Muscle of arm (tissue), 12 donors: Measurements from ENCODE around the gene SDK2. TPM values are rescaled to one million over a fixed set of nuclear protein-coding genes. Genes with fewer than 3 reads are reported as not detected.

Experiments used
- DNase-seq: peaks from one replicate; pipeline ENCODE4 v3.0.0-alpha.2; 2013
- polyA plus RNA-seq, 12 donors: library from polyadenylated mRNA; unstranded; fragments of 120-200 nt; gene quantifications; one replicate each; pipeline ENCODE4 v1.2.1, GENCODE V29; 2013; ENCODE audit not compliant: insufficient read length in 12 of 12

The SDK2 gene
- polyA plus RNA-seq, 12 donors, result 14.0 to 38.3 (median 28.7) TPM

GRCh38 chr17:73657473-73658116 is 13.3 kb upstream of the SDK2 start:
- no peak for DNase-seq

- DNase-seq, result no peak
Measured at GRCh38 chr17:73654241-73654640, 10.0 kb upstream of the SDK2 start.

DNA sequence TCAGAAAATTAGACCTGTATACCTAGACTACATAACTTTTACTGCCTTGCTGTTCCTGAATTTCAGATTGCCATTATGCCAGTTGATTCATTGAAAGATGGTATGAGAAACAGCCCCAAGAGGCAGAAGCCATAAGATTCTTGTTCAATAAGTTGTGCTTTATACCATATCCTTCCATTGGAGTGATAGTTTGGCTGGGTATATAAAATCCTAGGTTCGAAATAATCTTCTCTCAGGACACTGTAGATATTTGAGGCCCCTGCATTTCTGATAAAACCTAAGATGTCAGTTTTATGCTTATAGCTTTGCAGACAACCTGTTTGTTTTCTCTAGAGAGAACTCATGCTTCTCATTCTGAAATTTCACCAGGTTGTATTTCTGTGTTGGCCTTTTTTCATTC is 9.6 kb upstream of the SDK2 start:
- DNase-seq, result no peak

DNA sequence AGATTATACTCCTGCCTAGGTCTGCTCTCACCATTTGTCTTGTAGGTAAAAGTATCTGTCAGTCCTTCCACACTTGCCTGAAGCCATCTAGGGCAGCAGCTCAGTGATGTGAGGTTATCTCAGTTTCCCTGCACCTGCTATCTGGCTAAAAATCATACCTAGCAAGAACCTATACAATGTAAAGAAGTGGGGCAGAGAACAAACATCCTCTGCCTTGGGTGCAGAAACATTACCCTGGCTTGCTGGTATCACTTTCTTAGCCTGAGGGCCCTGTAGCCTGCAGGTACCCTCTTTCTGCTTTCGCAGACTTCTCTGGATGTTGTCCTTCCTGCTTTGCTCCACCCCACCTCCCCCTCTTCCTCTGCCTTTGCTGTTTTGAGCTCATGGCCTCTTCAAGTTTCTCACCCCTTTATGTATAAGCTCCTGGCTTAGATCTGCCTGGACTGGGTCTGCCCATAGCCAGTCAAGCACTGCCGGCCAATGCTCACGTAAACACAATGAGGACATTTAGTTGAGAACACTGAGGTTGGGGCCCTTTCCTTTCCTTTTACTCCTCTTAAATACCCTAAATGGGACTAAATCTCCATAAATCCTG is 8.7 kb upstream of the SDK2 start:
- DNase-seq, result no peak

DNA sequence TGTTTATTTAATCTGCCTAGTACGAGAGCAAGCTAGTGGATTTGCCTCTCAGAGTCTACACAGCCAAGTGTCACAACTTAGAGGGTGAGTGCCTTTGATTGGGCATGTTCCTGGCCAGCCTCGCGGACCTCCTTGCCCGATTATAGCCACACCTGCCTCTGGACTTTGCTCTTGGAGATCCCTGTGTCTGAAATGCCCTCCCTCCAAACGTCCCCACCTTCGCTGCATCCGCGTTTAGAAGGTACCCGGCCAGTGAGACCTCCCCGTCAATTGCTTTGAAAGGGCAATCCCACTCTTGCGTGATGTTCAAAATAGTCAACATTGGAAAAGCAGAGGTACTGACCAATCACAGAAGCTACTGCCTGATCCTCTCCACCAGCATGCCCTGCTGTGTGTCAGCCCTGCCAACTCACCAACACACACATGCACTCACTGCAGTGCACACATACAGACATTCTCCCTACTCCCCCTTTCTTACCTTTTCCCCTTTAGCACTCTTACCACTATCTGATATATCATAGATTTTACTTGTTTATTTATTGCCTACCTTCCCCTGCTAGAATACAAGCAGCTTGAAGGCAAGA is 6.5 kb upstream of the SDK2 start:
- no peak for DNase-seq

GRCh38 chr17:73650140-73650539 is 5.9 kb upstream of the SDK2 start:
- no peak for DNase-seq

GRCh38 chr17:73648974-73649373 is 4.7 kb upstream of the SDK2 start:
- no peak for DNase-seq

- DNase-seq, result no peak
Measured at GRCh38 chr17:73648543-73648820, 4.2 kb upstream of the SDK2 start.

DNA sequence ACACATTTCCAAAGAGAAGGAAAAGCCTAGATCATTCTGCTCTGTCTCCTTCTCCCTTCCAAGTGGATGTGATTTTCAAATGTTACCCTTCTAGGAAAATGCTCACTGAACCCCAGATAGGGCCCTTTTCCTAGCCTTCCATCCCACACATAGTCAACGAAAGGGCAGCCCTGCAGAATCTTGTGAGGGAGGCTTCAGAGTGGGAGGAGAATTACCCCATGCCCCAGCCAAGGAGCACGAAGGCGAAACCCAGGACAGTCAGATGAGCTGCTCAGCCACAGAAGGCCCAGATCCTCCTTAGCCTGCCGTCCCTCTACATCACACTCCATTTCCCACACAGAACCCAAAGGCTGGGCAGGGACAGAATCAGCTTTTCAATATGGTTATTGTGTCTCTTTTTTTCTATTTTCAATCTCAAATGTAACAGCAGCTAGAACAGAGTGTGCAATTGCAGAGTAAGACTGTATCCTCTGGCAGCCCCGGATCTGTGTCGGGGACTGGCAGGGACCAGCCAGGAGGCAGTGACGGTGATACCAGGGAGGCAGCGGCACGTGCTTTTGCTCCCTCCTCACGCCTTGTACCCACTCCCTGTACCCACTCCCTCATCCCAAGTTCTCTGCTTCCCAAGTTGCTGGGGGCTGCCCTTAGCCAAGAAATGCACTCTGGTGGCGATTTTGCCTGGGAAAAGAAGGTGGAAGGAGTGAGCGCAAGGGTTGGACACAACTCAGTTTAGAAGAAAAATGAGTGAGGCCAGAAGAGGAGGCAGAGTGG is 3.7 kb upstream of the SDK2 start:
- DNase-seq, result no peak

GRCh38 chr17:73647301-73647695 is 3.1 kb upstream of the SDK2 start:
- DNase-seq, result no peak

DNA sequence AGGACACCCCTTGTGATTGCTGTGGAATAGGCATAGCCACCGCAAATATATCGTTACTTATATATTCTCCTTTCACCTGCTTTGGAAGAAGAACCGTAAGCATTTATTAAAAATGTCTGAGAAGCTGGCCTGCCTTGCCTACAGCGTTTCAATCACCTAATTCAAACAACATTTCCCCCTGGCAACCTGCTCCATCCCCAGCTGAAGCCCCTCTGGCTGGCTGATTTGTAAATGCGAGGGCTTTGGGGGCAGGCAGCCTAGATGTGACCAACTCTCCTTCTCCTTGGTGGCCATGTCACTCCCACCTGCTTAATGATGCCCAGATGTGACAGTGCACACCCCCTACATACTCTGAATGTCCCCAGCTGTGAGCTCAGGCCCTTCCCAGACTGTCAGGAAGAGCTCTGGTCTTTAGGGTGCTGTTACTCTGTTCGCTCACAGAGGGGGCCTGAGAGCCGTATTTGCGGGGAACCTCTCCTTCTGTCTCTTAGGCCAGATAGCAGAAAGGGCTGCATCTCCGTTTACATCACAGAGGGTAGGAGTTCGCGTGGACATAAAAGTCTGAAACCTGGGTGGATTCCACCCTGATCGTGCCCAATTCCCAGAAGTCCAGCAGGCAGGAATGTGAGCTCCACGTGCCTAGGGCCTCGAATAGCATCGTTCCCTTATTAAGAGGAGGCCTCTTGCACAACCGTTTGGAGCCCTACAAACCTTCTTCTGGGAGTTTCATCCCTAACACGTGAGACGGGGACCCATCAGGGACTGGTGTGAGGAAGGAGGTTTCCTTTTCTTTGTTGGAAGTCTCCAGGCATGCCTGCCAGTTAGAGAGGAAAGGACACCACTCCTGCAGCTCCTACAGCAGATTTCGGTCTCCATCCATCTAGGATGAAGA is 2.4 kb upstream of the SDK2 start:
- peak; percentile 41 for DNase-seq

DNA sequence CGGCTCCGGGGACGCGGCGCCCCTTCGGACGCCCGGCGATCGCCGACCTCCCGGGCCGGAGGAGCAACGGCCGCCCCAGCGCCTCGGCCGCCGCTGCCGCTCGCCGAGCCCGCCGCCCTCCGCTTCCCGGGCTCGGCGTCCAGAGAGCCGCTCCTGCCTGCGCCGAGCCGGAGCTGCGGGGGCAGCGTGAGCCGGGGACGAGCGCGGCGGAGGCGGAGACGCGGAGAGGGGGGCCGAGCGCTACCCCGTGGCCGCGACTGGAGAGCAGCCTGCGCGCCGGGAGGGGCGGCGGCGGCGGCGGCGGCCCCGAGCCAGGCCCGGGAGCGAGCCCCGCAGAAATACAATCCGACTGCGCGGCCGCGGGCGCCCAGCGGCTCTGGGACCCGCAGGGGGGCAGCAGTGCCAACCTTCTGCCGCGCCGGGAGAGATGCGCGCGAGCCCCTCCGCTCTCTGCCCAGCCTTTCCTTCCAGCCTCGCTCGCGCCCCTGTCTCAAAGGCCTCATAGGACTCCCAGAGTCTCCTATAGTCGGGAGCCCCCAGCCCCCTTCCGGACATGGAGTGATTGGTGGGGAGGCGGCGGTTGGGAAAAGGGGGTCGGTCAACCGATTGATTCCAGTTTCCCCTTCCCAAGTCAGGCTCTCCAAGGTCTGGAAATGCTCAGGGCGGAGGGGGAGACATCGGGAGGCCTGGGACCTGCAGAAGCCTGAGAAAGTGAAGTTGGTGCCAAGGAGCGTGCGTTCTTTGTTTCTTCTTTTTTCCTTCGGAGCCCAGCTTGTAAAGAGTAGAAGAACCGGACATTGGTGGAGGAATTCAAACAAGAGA is 1.0 kb upstream of the SDK2 start:
- DNase-seq, result peak; percentile 54

DNA sequence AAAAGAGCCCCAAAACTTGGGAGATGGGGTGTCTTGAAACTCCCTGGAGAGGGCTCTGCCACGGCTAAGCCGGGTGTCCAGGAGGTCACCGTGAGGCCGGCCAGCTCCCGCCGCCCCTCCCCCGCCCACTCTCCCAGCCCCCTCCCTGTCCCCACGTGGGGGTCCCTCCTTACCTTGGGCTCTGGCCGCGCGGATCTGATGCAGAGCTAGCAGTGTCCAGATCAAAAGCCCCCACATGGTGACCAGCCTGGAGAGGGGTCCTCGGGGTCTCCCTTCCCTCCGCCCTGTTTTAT is 447 bp downstream of the SDK2 start:
- DNase-seq, result no peak

DNA sequence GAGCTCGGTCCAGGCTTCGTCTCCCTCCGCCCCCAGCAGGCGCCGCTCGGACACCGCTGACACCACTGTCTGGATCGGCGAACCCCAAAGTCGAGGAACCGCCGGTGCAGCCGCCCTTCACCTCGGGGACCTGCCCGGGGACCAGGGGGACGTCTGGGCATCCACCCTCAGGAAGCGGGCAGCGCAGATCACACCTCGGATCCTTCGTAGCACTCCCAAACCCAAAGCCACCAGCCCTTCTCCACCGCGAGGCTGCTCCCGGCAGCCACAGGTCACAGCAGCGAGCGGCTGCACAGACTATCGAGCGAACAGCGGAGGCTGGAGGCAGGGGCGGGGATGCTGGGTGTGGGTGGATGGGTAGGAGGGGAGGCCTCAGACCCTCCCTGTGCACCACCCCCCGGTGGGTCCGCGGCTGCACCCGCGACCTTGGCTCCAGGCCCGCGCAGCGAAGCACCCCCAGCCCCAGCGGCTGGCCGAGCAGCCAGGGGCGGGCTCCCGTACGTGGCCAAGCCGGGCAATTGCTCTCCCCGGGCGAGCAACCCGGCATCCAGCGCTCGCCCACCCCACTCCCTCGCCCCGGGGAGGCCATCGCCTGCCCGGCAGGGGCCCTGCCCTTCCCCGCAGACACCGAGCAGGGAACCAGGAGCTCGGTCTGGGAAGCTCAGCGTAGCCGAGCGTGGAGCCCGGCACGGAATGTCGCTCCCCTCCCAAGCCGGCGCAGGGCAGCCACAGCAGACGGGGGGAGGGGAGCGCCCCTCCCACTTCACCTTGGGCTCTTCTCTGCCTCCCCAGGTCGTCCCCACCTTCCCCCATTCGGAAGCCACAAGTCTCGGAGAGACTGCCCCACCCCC is 1.0 kb downstream of the SDK2 start:
- peak; percentile 34 for DNase-seq

DNA sequence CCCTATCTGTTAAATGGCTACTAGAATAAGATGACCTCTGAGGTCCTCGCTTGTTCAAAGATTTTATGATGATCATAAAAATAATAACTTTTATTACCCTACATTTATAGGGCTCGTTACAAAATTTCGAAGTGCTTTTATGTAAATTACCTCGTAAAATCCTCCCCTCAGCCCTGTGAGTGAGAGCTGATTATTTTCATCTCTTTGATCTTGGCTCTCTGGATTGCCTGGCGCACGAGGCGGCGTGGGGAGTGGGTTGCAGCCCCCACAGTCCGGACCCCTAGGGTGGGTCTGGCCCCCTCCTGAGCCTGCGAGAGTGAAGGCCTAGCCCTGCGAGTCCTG is 1.6 kb downstream of the SDK2 start:
- DNase-seq, result no peak

DNA sequence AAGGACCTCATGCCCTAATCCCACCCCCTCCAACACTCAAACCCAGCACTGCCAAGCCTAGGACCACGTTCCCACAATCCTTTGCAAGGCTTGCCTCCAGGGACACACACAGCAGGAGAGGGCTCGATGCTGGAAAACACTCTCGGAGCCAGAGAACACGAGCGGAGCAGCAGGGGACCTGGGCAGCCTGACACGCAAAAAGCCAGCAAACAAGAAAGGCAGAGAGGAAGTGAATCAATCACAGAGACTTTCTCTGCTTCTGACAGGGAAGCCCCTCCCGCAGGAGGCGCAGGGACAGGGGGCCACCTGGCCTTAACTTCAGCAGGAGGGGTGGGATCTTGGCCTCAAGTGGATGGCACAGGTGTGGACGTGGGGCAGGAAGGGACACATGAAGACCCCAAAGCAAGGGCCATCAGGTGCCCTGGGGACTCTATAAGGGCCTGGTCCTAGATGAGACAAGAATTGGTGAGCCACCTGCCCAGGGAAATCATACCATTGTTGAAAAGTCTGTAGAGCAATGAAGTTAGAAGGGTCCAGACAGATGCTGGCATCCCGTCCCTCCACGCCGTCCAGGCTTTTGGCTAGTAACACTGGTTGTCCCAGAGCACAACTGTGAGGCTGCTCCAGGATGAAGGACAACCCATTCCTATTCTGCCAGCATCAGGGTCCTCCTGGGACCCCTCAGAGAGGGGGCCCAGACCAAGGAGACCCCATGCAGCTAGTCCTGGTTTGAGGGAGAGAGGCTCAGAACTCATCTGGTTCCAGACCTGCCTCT is 2.2 kb downstream of the SDK2 start:
- DNase-seq, result no peak

- no peak for DNase-seq
Measured at GRCh38 chr17:73640691-73641090, 3.6 kb downstream of the SDK2 start.

GRCh38 chr17:73639932-73640331 is 4.3 kb downstream of the SDK2 start:
- peak; percentile 33 for DNase-seq

- DNase-seq, result no peak
Measured at GRCh38 chr17:73639322-73639721, 4.9 kb downstream of the SDK2 start.

DNA sequence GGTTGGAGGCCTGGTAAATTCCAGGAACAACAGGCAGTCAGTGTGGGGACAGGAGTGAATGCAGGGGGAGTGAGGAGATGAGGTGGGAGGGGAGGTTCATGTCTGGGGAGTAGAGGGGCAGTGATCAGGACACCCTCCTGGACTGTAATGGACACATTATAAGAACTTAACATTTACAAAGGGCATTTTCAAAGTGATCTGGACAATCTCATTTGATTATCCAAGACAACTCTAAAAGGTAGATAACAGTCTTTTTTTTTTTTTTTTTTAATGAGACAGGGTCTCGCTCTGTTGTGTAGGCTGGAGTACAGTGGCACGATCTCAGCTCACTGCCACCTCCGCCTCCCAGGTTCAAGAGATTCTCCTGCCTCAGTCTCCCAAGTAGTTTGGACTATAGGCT is 5.7 kb downstream of the SDK2 start:
- DNase-seq, result no peak
